Mesodermal cell (in vitro differentiated cells): ENCODE results near the gene GNAI2.

Experiments
- H3K27ac ChIP-seq: 2 replicates; pipeline ENCODE4 v1.7.0; 2013; ENCODE audit warnings: mild to moderate bottlenecking, low read depth, low read length, moderate library complexity; ENCODE audit not compliant: severe bottlenecking
- H3K36me3 ChIP-seq: 2 replicates; pipeline ENCODE4 v1.7.1; 2013; ENCODE audit warnings: mild to moderate bottlenecking, low read length, moderate library complexity; ENCODE audit not compliant: control insufficient read depth, insufficient read depth
- H3K4me1 ChIP-seq: one replicate; pipeline ENCODE4 v1.7.1; 2013; ENCODE audit warnings: mild to moderate bottlenecking, low read length; ENCODE audit not compliant: insufficient read depth, control insufficient read depth, poor library complexity, severe bottlenecking
- H3K4me3 ChIP-seq: 2 replicates; pipeline ENCODE4 v1.7.0; 2013; ENCODE audit warnings: low read length, control low read depth, mild to moderate bottlenecking; ENCODE audit not compliant: insufficient read depth, poor library complexity, severe bottlenecking; ENCODE audit errors: extremely low read depth
- H3K9me3 ChIP-seq: 2 replicates; pipeline ENCODE4 v1.7.1; 2013; ENCODE audit warnings: mild to moderate bottlenecking, low read length, moderate library complexity; ENCODE audit not compliant: control insufficient read depth
- WGBS, 2 experiments: methylation state at CpG; one replicate each; pipeline ENCODE4 v1.1.5; 2013; ENCODE audit warnings: missing lambda C conversion rate in 2 of 2; ENCODE audit not compliant: insufficient coverage in 2 of 2; 5-methylcytosine and 5-hydroxymethylcytosine counted together

GNAI2 gene

DNA sequence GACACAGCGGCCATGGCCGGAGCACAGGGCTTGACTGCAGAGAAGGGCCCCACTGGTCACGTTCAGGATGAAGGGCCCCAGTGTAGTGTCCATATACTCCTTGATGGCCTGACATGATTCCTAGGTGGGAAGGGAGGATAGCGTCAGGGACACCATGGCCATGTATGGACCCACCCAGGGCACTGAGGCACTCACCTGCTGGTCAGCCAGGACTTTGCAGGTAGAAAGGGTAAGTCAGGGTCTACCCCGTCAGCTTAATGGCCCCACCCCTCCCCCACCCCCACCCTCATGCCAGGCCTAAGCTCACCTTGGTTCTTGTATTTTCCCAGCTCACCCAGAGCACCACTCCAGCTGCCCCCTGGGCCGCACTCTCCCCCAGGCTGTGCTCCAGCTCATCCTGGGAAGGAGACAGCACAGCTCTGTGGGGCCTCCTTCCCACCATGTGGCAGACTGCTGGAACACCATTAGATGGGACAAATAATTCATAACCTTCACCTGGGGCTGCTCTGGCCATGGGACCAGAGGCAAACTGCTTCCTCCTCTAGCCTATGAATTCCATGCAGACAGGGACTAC, 64.8 kb downstream of the GNAI2 start:
- H3K36me3 ChIP-seq = peaks cover 7% of the 10 kb centered on the region
- H3K9me3 ChIP-seq = peaks cover 3% of the 10 kb centered on the region
- peak overlapping the region; percentile 78 for H3K27ac ChIP-seq
- peak overlapping the region; percentile 82 for H3K4me3 ChIP-seq
- 97% methylated on average over 4 to 6 of the region's 6 CpGs for WGBS, 2 experiments
- peaks cover 5% of the 10 kb centered on the region for H3K4me1 ChIP-seq

- 94 to 96% methylated on average over 31 to 32 of the region's 32 CpGs for WGBS, 2 experiments
- H3K36me3 ChIP-seq = no peaks in the 10 kb centered on the region
- peaks cover 15% of the 10 kb centered on the region for H3K9me3 ChIP-seq
- no peak overlapping the region for H3K27ac ChIP-seq
- H3K4me1 ChIP-seq = peaks cover 5% of the 10 kb centered on the region
- H3K4me3 ChIP-seq = no peak overlapping the region
Observed at GRCh38 chr3:50302095-50303012, 66.3 kb downstream of the GNAI2 start.

- H3K9me3 ChIP-seq = peaks cover 15% of the 10 kb centered on the region
- no peak within 1 kb of the TSS for H3K4me3 ChIP-seq
- peaks cover 5% of the 10 kb centered on the region for H3K4me1 ChIP-seq
- no peak within 1 kb of the TSS for H3K27ac ChIP-seq
- no peaks in the 10 kb centered on the region for H3K36me3 ChIP-seq
- 79 to 84% methylated on average over 7 to 12 of the region's 14 CpGs for WGBS, 2 experiments
Observed at GRCh38 chr3:50303013-50303815, 67.2 kb downstream of the GNAI2 start, which contains the start of gene HYAL1. HYAL1 (minus strand) TSS chr3:50303574; CDS start chr3:50302956, 618 bp downstream.

DNA sequence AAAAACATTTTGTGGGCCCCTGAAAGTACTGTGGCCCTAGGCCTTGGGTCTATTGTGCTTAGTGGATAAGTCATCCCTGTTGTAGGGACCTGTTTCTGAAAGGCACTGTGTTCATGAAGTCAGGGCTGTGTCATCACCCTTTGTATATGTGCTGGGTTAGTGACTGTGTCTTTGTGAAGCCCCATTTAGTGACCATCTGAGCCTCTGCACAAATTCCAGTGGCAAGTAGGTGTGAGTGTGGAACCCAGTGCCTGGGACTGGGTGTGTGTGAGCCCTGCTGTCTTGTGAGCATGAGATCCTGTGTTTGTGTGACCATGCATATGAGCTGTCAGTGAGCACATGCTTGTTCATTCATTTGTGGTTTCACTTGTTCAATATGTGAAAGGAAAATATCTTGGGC, 68.6 kb downstream of the GNAI2 start:
- no peak overlapping the region for H3K27ac ChIP-seq
- no peak overlapping the region for H3K4me3 ChIP-seq
- no peaks in the 10 kb centered on the region for H3K36me3 ChIP-seq
- peaks cover 21% of the 10 kb centered on the region for H3K9me3 ChIP-seq
- peaks cover 5% of the 10 kb centered on the region for H3K4me1 ChIP-seq
